A673 (cell line): ENCODE results near the gene HOXC5.

Source experiments
- CTCF ChIP-seq: fragments of 300-800, 200-600 bp; sonication (generic); conservative IDR thresholded peaks from 2 replicates; pipeline ENCODE4 v1.5.1; 2017; ENCODE audit warnings: low read depth, mild to moderate bottlenecking, antibody characterized with exemption, low read length, moderate library complexity, mixed read lengths
- EZH2 ChIP-seq: fragments of 200-600 bp; sonication (generic); IDR thresholded peaks from 2 replicates; pipeline ENCODE4 v1.6.1; 2017; ENCODE audit warnings: borderline replicate concordance, low read depth, mild to moderate bottlenecking, mixed read lengths, antibody characterized with exemption, low read length; ENCODE audit not compliant: poor library complexity, severe bottlenecking

- TF ChIP-seq CTCF (no peak), EZH2 (no peak)
These were observed 7.8 kb downstream of the HOXC5 start for GRCh38 chr12:54040648-54041047.
